PFSK-1 (cell line): ENCODE results near the gene KRTAP10-10. TPM values are rescaled to one million over a fixed set of nuclear protein-coding genes. Genes with fewer than 3 reads are reported as not detected.

ENCODE experiments used
- FOXP2 ChIP-seq: optimal IDR thresholded peaks from 2 replicates; pipeline ENCODE3; 2011; ENCODE audit warnings: borderline replicate concordance, control low read depth, inconsistent platforms; ENCODE audit not compliant: insufficient read depth; ENCODE audit errors: extremely low read length, extremely low read depth
- POLR2AphosphoS5 ChIP-seq: IDR thresholded peaks from 2 replicates; pipeline ENCODE4 v1.6.1; 2012; ENCODE audit warnings: low read depth, mild to moderate bottlenecking, control low read depth, low read length, moderate library complexity
- REST ChIP-seq, 2 experiments: IDR thresholded peaks; 2 replicates each; pipeline versions ENCODE4 v1.6.1 to v1.8.0; 2011 to 2012; ENCODE audit warnings: low read depth in 2 of 2, low read length in 2 of 2, control low read depth in 1 of 2, inconsistent platforms in 1 of 2, mild to moderate bottlenecking in 1 of 2, moderate library complexity in 1 of 2; ENCODE audit not compliant: insufficient read depth in 1 of 2
- SIN3A ChIP-seq: IDR thresholded peaks from 2 replicates; pipeline ENCODE4 v1.6.1; 2012; ENCODE audit warnings: mild to moderate bottlenecking, low read length, moderate library complexity, borderline replicate concordance; ENCODE audit not compliant: insufficient read depth
- TAF1 ChIP-seq: IDR thresholded peaks from 2 replicates; pipeline ENCODE4 v1.6.1; 2012; ENCODE audit warnings: low read length, control low read depth, borderline replicate concordance; ENCODE audit not compliant: insufficient read depth
- polyA plus RNA-seq: library from polyadenylated mRNA; unstranded; fragments of >200 nt; gene quantifications from one replicate; pipeline ENCODE4 v1.2.1, GENCODE V29; 2012; ENCODE audit warnings: low read depth, missing spikeins; ENCODE audit not compliant: insufficient read length

KRTAP10-10 gene
- not detected for polyA plus RNA-seq

- TF ChIP-seq TAF1 = no peak
- TF ChIP-seq FOXP2 = no peak
- TF ChIP-seq REST (IDR thresholded peaks at IDR 0.05; ENCODE audit: insufficient read depth in 1 of 2, low read depth in 2 of 2, low read length in 2 of 2) = no peak
Observed at GRCh38 chr21:44637018-44637850, at the start of gene KRTAP10-10. Gene KRTAP10-10, plus strand, starts transcription at chr21:44637356. Its CDS starts 62 bp downstream, at chr21:44637418.

- TF ChIP-seq REST (IDR thresholded peaks at IDR 0.05; ENCODE audit: insufficient read depth in 1 of 2, low read depth in 2 of 2, low read length in 2 of 2) (no peak), SIN3A (no peak), FOXP2 (no peak), POLR2AphosphoS5 (no peak), TAF1 (no peak)
Observed at GRCh38 chr21:44589094-44589493, 48.1 kb upstream of the KRTAP10-10 start.

GRCh38 chr21:44589586-44590305 is 47.4 kb upstream of the KRTAP10-10 start:
- TF ChIP-seq SIN3A = no peak
- no peak for TF ChIP-seq FOXP2
- no peak for TF ChIP-seq REST (IDR thresholded peaks at IDR 0.05; ENCODE audit: insufficient read depth in 1 of 2, low read depth in 2 of 2, low read length in 2 of 2)
- TF ChIP-seq TAF1 = no peak
- no peak for TF ChIP-seq POLR2AphosphoS5

GRCh38 chr21:44590311-44590721 is 46.8 kb upstream of the KRTAP10-10 start:
- TF ChIP-seq REST (IDR thresholded peaks at IDR 0.05; ENCODE audit: insufficient read depth in 1 of 2, low read depth in 2 of 2, low read length in 2 of 2) = no peak
- no peak for TF ChIP-seq FOXP2
- TF ChIP-seq TAF1 = no peak
- no peak for TF ChIP-seq POLR2AphosphoS5
- TF ChIP-seq SIN3A = no peak
